DMS 273 treated with DMSO at 0.1 percent for 48 hours (cell line): ENCODE data around the gene SLC7A6.

Experiments
- DNase-seq: peaks from one replicate; lab custom pipeline; 2025; lab: John Stamatoyannopoulos, UW

The SLC7A6 gene

GRCh38 chr16:68264128-68265077 is at the start of gene SLC7A6:
TSS of gene SLC7A6 (plus strand) at chr16:68264526. CDS start at chr16:68274727, 10,201 bp downstream.
- peak; percentile 27 for DNase-seq

DNA sequence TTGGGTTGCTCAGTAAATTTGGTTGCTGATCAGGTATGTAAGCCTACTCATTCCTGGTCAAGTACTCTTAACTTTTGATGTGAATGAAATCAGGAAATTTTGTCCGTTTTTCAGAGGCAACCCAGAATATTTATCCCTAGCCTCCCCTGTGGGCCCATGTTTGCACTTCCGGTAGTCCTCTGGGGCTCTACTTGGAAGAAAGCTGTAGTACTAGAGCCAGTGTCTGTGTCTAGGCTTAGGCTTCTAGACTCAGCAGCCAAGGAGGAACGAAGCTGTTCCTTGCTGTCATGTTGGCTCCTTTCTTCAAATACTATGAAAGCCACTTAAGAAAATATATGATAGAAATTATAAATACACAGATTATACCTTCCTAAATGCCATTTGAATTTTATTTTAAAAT is 49.6 kb upstream of the SLC7A6 start:
- no peak for DNase-seq

GRCh38 chr16:68215302-68215701 is 49.0 kb upstream of the SLC7A6 start:
- DNase-seq = no peak

- DNase-seq = no peak
Observed at GRCh38 chr16:68216240-68216639, 48.1 kb upstream of the SLC7A6 start.

GRCh38 chr16:68217506-68217905 is 46.8 kb upstream of the SLC7A6 start:
- DNase-seq = no peak

- no peak for DNase-seq
Observed at GRCh38 chr16:68219725-68220351, 44.5 kb upstream of the SLC7A6 start.

DNA sequence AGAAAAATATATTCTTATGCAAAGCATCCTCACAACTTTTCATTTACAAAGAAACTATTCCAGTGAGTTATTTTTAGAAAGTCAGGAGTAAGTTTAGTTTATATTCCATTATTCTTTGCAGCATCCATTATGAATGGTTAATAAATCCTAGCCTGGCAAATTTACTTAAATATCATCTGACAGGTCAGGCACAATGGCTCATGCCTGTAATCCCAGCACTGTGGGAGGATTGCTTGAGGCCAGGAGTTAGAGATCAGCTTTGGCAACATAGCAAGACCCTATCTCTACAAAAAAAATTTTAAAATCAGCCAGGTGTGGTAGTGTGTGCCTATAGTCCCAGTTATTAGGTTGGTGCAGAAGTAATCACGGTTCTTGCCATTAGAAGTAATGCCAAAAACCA is 41.3 kb upstream of the SLC7A6 start:
- DNase-seq = no peak

- DNase-seq = no peak
Observed at GRCh38 chr16:68226116-68226515, 38.2 kb upstream of the SLC7A6 start.

GRCh38 chr16:68227183-68227793 is 37.0 kb upstream of the SLC7A6 start:
- DNase-seq = peak; percentile 47

- DNase-seq = no peak
Observed at GRCh38 chr16:68227850-68228553, 36.3 kb upstream of the SLC7A6 start.

DNA sequence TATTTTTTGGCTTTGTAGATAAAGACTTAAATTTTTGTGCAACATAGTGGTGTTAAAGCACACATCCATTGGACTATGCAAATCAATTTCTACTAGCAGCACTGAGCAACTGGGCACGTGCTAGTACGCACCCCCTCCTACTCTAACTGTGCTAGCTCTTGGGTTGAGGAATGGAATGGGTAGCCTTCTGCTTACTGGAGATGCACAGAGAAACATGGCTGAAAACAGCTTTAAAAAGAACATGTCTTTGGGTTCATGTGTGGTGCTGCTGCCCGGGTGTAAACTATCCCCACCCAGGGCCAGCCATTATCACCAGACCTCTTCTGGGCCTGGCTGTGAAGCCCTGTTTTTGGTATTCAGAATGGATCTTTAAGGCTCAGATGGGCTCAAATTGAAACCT is 35.7 kb upstream of the SLC7A6 start:
- DNase-seq = no peak

DNA sequence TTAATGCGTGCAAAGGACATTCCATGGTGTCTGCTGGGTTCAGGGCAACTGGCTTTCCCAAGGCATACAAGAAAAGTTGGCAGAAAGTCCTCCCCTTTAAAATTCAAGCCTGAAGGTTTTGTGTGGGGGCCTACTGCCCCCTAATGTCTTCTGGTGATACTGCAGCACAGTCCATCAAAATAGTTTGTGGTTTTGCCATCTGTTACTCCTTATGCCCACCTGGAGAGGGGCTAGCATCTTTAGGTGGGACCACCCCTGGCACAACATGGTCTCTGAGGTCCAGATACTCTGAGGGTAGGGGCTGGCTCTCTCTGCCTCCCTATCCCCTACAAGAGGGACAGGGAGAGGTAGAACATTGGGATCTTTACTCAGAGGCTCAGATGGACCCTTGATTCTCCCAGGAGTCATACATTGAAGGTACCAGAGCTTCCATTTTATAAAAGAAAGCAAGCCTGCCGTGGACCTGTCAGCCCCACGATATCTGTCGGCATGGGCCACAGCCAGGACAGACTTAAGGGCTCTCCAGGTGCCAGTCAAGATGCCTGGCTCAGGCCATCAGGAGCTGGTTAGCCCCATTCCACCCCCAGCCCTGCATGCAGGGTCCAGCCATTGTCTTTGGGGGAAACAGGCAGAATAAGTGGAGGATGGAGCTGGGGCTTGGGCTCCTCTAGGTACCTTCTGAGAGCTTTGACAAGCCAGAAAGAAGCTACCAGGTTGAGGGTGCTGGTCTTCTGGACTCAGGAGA is 34.7 kb upstream of the SLC7A6 start:
- peak; percentile 21 for DNase-seq

GRCh38 chr16:68230176-68230571 is 34.2 kb upstream of the SLC7A6 start:
- DNase-seq = no peak

- no peak for DNase-seq
Observed at GRCh38 chr16:68230956-68231355, 33.4 kb upstream of the SLC7A6 start.

DNA sequence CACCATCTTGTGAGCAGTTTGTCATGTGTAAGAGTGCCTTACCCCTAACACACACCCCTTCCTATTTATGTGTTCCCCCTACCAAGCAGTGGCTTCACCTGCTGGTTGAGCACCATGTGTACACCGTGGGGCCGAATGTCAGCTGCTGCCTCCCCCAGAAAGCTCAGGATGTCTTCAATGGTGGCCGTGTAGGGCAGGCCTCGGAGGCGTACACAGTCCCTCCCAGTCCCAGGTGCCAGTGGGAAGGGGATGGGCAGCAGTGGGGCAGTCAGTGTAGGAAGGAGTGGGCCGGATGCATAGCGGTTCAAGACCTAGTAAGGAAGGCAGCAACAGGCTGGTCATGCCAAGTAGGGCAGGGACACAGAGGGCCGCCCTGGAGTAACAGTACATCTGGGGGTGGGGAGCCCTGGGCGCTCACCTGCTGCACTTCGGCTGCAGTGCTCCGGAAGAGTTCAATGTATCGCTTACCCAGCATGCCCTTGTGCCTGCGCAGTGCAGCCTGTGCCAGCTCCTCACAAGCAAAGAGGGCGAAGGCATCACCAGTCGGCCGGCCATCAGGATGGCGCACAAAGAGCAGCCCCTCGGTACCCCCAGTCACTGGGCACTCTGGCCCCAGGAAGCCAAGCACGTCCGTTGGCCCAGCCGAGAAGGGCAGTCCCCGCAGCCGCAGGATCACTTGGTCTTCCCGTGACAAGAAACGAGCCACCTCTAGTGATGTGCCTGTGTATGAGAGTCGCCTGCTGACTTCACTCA is 32.8 kb upstream of the SLC7A6 start:
- no peak for DNase-seq

DNA sequence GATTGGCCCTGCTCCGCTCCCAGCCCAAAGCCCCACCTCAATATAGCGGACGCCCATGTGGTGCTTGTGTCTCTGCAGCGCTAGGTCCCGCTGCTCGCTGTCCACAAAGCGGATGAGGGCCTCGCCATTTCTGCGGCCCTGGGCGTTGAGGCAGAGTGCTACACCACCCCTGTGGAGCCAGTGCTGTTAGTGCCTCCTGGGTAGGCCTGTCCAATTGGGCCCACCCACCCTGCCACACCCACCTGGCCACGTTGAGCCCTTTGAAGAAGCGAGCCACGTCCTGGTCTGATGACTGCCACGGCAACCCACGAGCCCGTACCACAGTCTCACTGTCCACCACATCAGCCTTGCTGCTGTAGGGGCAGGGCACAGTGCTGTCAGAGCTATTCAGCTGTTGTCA is 32.0 kb upstream of the SLC7A6 start:
- no peak for DNase-seq

GRCh38 chr16:68233085-68233834 is 31.1 kb upstream of the SLC7A6 start:
- no peak for DNase-seq

DNA sequence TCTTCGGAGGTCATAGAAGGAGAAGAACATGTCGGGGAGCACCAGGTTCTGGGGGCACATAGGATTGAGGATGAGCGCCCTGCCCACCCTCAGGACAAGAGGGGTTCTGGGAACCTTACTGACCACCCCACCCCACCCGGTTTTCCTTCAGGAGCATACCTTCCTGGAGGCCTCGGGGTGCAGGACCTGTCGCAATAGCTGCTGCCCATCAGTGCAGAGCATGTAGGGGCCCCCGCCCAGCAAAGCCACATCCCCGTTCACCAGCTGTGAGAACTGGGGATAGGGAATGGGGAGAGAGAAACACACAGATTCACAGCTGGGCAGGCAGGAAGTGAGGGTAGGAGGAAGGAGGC is 30.5 kb upstream of the SLC7A6 start:
- DNase-seq = no peak

- DNase-seq = no peak
Observed at GRCh38 chr16:68234188-68235107, 29.9 kb upstream of the SLC7A6 start.
